ENCODE results near the gene SSNA1.

GRCh38 chr9:137235424-137236237 lies 47.2 kb downstream of the SSNA1 start:
- TF ChIP-seq CTCF (IDR thresholded peaks at IDR 0.05) = no peak
- no peak for TF ChIP-seq POLR2A (IDR thresholded peaks at IDR 0.05; ENCODE audit: low read depth)
